ENCODE data around the gene SPSB2.

The SPSB2 gene

GRCh38 chr12:6832125-6832524 is 41.0 kb downstream of the SPSB2 start:
- DNase-seq (ENCODE audit: low spot score): no peak

- no peak for DNase-seq (ENCODE audit: low spot score)
These were observed 41.6 kb downstream of the SPSB2 start for GRCh38 chr12:6831450-6831995.

- DNase-seq (ENCODE audit: low spot score): no peak
These were observed 42.1 kb downstream of the SPSB2 start for GRCh38 chr12:6830999-6831398.

- DNase-seq (ENCODE audit: low spot score): no peak
These were observed 42.7 kb downstream of the SPSB2 start for GRCh38 chr12:6830286-6830890.

- DNase-seq (ENCODE audit: low spot score): no peak
These were observed 43.4 kb downstream of the SPSB2 start for GRCh38 chr12:6829536-6830220.

GRCh38 chr12:6828781-6829535 is 44.1 kb downstream of the SPSB2 start:
- DNase-seq (ENCODE audit: low spot score): no peak

- DNase-seq (ENCODE audit: low spot score): no peak
These were observed 44.9 kb downstream of the SPSB2 start, which contains the start of gene P3H3 for GRCh38 chr12:6827982-6828780. Gene P3H3 (plus strand): TSS chr12:6828407. CDS start chr12:6828441, 34 bp downstream.

- no peak for DNase-seq (ENCODE audit: low spot score)
These were observed 45.6 kb downstream of the SPSB2 start for GRCh38 chr12:6827437-6827911.

GRCh38 chr12:6826734-6827436 is 46.2 kb downstream of the SPSB2 start:
- DNase-seq (ENCODE audit: low spot score): no peak

- DNase-seq (ENCODE audit: low spot score): no peak
These were observed 46.9 kb downstream of the SPSB2 start for GRCh38 chr12:6826125-6826733.

- peak; percentile 77 for DNase-seq (ENCODE audit: low spot score)
These were observed 47.5 kb downstream of the SPSB2 start for GRCh38 chr12:6825398-6826124.

GRCh38 chr12:6824901-6825381 is 48.2 kb downstream of the SPSB2 start:
- DNase-seq (ENCODE audit: low spot score): no peak

- DNase-seq (ENCODE audit: low spot score): no peak
These were observed 48.9 kb downstream of the SPSB2 start for GRCh38 chr12:6824085-6824775.

- DNase-seq (ENCODE audit: low spot score): no peak
These were observed 49.7 kb downstream of the SPSB2 start for GRCh38 chr12:6823182-6824084.

- DNase-seq (ENCODE audit: low spot score): no peak
These were observed 50.5 kb downstream of the SPSB2 start for GRCh38 chr12:6822426-6823135.

GRCh38 chr12:6821591-6822425 is 51.3 kb downstream of the SPSB2 start, which contains the start of gene GPR162:
Gene GPR162 (plus strand): TSS chr12:6821821. CDS start chr12:6823899, 2,078 bp downstream.
- no peak for DNase-seq (ENCODE audit: low spot score)

All from hematopoietic multipotent progenitor cell treated with erythropoietin and hydrocortisone succinate and interleukin-3 and kit ligand, for 17 days (in vitro differentiated cells).